ENCODE data around the gene NOVA1.
"Not testable (repeated sequence)": the region's sequence is repeated elsewhere in the genome, so short reads cannot be mapped to it uniquely, and the experiment has no call there.

Gene NOVA1

GRCh38 chr14:26634946-26635345, 37.1 kb upstream of the NOVA1 start:
- not testable (repeated sequence) for ATAC-seq

- TF ChIP-seq ZNF565 (CRISPR knock-in tag; conservative IDR thresholded peaks at IDR 0.05; ENCODE audit: low read depth) (no peak), ARNTL (CRISPR knock-in tag; IDR thresholded peaks at IDR 0.05; ENCODE audit: borderline replicate concordance, low read depth) (no peak), ESRRG (CRISPR knock-in tag; IDR thresholded peaks at IDR 0.05) (no peak), SNAI2 (CRISPR knock-in tag; IDR thresholded peaks at IDR 0.05) (no peak), ISL1 (CRISPR knock-in tag; IDR thresholded peaks at IDR 0.05) (no peak), POU6F1 (CRISPR knock-in tag; IDR thresholded peaks at IDR 0.05; ENCODE audit: borderline replicate concordance, low read depth) (no peak), ZNF8 (CRISPR knock-in tag; IDR thresholded peaks at IDR 0.05) (no peak), CREB5 (CRISPR knock-in tag; IDR thresholded peaks at IDR 0.05; ENCODE audit: low read depth) (no peak), TSHZ2 (CRISPR knock-in tag; IDR thresholded peaks at IDR 0.05) (no peak), BACH2 (CRISPR knock-in tag; IDR thresholded peaks at IDR 0.05; ENCODE audit: borderline replicate concordance) (no peak), ZC3H10 (CRISPR knock-in tag; IDR thresholded peaks at IDR 0.05) (no peak), ZFP30 (CRISPR knock-in tag; IDR thresholded peaks at IDR 0.05) (no peak), PPARA (CRISPR knock-in tag; IDR thresholded peaks at IDR 0.05; ENCODE audit: borderline replicate concordance) (no peak), TOX (CRISPR knock-in tag; IDR thresholded peaks at IDR 0.05; ENCODE audit: borderline replicate concordance) (no peak), GLIS3 (CRISPR knock-in tag; IDR thresholded peaks at IDR 0.05) (no peak), CSDC2 (CRISPR knock-in tag; IDR thresholded peaks at IDR 0.05) (no peak), PATZ1 (CRISPR knock-in tag; IDR thresholded peaks at IDR 0.05; ENCODE audit: borderline replicate concordance) (no peak)
- no peak for ATAC-seq
Measured at GRCh38 chr14:26626256-26626655, 28.4 kb upstream of the NOVA1 start.

- no peak for ATAC-seq
Measured at GRCh38 chr14:26622611-26623010, 24.8 kb upstream of the NOVA1 start.

GRCh38 chr14:26621807-26622560, 24.2 kb upstream of the NOVA1 start:
- no peak for TF ChIP-seq TOX (CRISPR knock-in tag; IDR thresholded peaks at IDR 0.05; ENCODE audit: borderline replicate concordance)
- no peak for TF ChIP-seq CSRNP3 (CRISPR knock-in tag; IDR thresholded peaks at IDR 0.05)
- no peak for TF ChIP-seq ZNF8 (CRISPR knock-in tag; IDR thresholded peaks at IDR 0.05)
- no peak for TF ChIP-seq ZNF70 (CRISPR knock-in tag; IDR thresholded peaks at IDR 0.05)
- TF ChIP-seq ZNF565 (CRISPR knock-in tag; conservative IDR thresholded peaks at IDR 0.05; ENCODE audit: low read depth) = no peak
- no peak for TF ChIP-seq ZFP3 (CRISPR knock-in tag; IDR thresholded peaks at IDR 0.05)
- TF ChIP-seq PPARA (CRISPR knock-in tag; IDR thresholded peaks at IDR 0.05; ENCODE audit: borderline replicate concordance) = no peak
- no peak for TF ChIP-seq ZC3H10 (CRISPR knock-in tag; IDR thresholded peaks at IDR 0.05)
- no peak for TF ChIP-seq PATZ1 (CRISPR knock-in tag; IDR thresholded peaks at IDR 0.05; ENCODE audit: borderline replicate concordance)
- TF ChIP-seq POU6F1 (CRISPR knock-in tag; IDR thresholded peaks at IDR 0.05; ENCODE audit: borderline replicate concordance, low read depth) = no peak
- TF ChIP-seq CSDC2 (CRISPR knock-in tag; IDR thresholded peaks at IDR 0.05) = no peak
- TF ChIP-seq ARNTL (CRISPR knock-in tag; IDR thresholded peaks at IDR 0.05; ENCODE audit: borderline replicate concordance, low read depth) = no peak
- TF ChIP-seq CREB5 (CRISPR knock-in tag; IDR thresholded peaks at IDR 0.05; ENCODE audit: low read depth) = no peak
- no peak for ATAC-seq

More at GRCh38 chr14:26622611-26623010, 24.8 kb upstream of the NOVA1 start:
- TF ChIP-seq ARNTL (CRISPR knock-in tag; IDR thresholded peaks at IDR 0.05; ENCODE audit: borderline replicate concordance, low read depth) = no peak
